ENCODE results near the gene PRSS35.

The PRSS35 gene

GRCh38 chr6:83505356-83505755 is 7.0 kb upstream of the PRSS35 start:
- H3K27me3 ChIP-seq: no peaks in the 10 kb centered on the region
- no peak overlapping the region for H3K4me3 ChIP-seq
- peaks cover 0 to 14% (median 5%) of the 10 kb centered on the region in 11 experiments; a peak in 7 of 22 replicates for H3K9me3 ChIP-seq (replicated peaks in 1 of 11)
- H3K9ac ChIP-seq: no peak overlapping the region
- no peaks in the 10 kb centered on the region for H3K36me3 ChIP-seq
- no peak overlapping the region for H3K27ac ChIP-seq
- H4K20me1 ChIP-seq: no peaks in the 10 kb centered on the region
- peak overlapping the region in 1 of 11 experiments; percentile 31; a peak in 1 of 22 replicates for H3K4me2 ChIP-seq
- H3K4me1 ChIP-seq: peaks cover 0 to 9% (median 0%) of the 10 kb centered on the region in 10 experiments; a peak in 3 of 20 replicates
- TF ChIP-seq Cebpa-rat (IDR thresholded peaks at IDR 0.05): no peak

GRCh38 chr6:83509441-83509840 is 2.9 kb upstream of the PRSS35 start:
- H3K9me3 ChIP-seq (replicated peaks in 1 of 11): no peaks in the 10 kb centered on the region
- no peak overlapping the region for H3K9ac ChIP-seq
- no peaks in the 10 kb centered on the region for H3K36me3 ChIP-seq
- no peak for TF ChIP-seq Cebpa-rat (IDR thresholded peaks at IDR 0.05)
- peaks cover 17 to 29% (median 25%) of the 10 kb centered on the region in 11 experiments for H3K27me3 ChIP-seq
- H4K20me1 ChIP-seq: no peaks in the 10 kb centered on the region
- no peak overlapping the region for H3K4me3 ChIP-seq
- H3K4me2 ChIP-seq: no peak overlapping the region
- H3K27ac ChIP-seq: no peak overlapping the region
- peaks cover 0 to 13% (median 0%) of the 10 kb centered on the region in 10 experiments; a peak in 3 of 20 replicates for H3K4me1 ChIP-seq

DNA sequence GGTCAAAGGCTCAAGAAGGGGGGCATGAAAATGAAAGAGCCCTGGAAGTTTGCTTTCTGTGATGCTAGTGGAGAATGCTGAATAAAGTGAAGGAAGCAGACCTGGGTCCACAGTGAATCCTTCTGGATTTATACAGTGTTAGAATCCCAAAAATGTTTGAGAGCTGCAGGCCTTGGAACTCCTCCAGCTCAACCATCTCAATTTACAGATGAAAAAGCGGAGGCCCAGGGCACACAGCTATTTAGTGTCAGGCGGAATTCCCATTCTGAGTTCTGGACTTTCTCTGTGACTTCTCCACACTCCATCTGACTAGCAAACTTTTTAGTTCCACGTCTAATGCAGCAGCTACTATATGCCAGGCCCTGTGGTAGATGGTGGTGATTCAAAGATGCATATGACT is 1.5 kb upstream of the PRSS35 start:
- no peaks in the 10 kb centered on the region for H3K9me3 ChIP-seq (replicated peaks in 1 of 11)
- H3K27ac ChIP-seq: no peak overlapping the region
- H3K27me3 ChIP-seq: peaks cover 17 to 29% (median 25%) of the 10 kb centered on the region in 11 experiments
- no peak for TF ChIP-seq Cebpa-rat (IDR thresholded peaks at IDR 0.05)
- no peak overlapping the region for H3K4me2 ChIP-seq
- H3K4me1 ChIP-seq: peaks cover 0 to 11% (median 0%) of the 10 kb centered on the region in 10 experiments; a peak in 3 of 20 replicates
- no peaks in the 10 kb centered on the region for H4K20me1 ChIP-seq
- no peak overlapping the region for H3K9ac ChIP-seq
- H3K4me3 ChIP-seq: no peak overlapping the region
- H3K36me3 ChIP-seq: no peaks in the 10 kb centered on the region

- no peak for TF ChIP-seq Cebpa-rat (IDR thresholded peaks at IDR 0.05)
- peaks cover 17 to 29% (median 25%) of the 10 kb centered on the region in 11 experiments for H3K27me3 ChIP-seq
- no peaks in the 10 kb centered on the region for H3K36me3 ChIP-seq
- no peak overlapping the region for H3K27ac ChIP-seq
- peaks cover 0 to 8% (median 0%) of the 10 kb centered on the region in 10 experiments; a peak in 1 of 20 replicates for H3K4me1 ChIP-seq
- H4K20me1 ChIP-seq: no peaks in the 10 kb centered on the region
- H3K4me3 ChIP-seq: no peak overlapping the region
- H3K4me2 ChIP-seq: no peak overlapping the region
- H3K9ac ChIP-seq: no peak overlapping the region
- H3K9me3 ChIP-seq (replicated peaks in 1 of 11): no peaks in the 10 kb centered on the region
Measured at GRCh38 chr6:83511266-83511665, 1.1 kb upstream of the PRSS35 start.

DNA sequence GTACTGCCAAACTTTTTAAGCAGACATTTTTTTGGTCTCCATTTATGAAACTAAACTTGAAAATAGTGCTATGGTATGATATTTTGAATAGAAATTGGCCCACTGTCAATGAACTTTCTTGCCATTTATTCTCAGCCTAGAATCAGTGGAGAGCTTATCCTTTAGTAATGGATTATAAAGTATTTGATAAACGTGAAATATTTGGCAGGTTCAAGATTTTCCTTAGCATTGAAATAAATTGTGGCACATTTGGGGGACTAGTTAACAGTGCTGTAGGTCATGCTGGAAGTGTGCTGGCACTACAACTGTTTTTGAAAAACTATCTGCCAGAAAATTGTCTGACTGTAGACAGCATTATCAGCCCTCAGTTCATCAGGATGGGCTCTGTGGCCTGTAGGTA is 2.1 kb downstream of the PRSS35 start:
- TF ChIP-seq Cebpa-rat (IDR thresholded peaks at IDR 0.05): no peak
- Histone ChIP-seq H3K9me3 (replicated peaks in 1 of 11) (no peaks in the 10 kb centered on the region), H3K9ac (no peak overlapping the region), H3K4me1 (peaks cover 0 to 8% (median 0%) of the 10 kb centered on the region in 10 experiments; a peak in 1 of 20 replicates), H3K4me2 (no peak overlapping the region), H3K36me3 (no peaks in the 10 kb centered on the region), H3K4me3 (no peak overlapping the region), H3K27ac (no peak overlapping the region), H4K20me1 (no peaks in the 10 kb centered on the region), H3K27me3 (peaks cover 17 to 29% (median 25%) of the 10 kb centered on the region in 11 experiments)

DNA sequence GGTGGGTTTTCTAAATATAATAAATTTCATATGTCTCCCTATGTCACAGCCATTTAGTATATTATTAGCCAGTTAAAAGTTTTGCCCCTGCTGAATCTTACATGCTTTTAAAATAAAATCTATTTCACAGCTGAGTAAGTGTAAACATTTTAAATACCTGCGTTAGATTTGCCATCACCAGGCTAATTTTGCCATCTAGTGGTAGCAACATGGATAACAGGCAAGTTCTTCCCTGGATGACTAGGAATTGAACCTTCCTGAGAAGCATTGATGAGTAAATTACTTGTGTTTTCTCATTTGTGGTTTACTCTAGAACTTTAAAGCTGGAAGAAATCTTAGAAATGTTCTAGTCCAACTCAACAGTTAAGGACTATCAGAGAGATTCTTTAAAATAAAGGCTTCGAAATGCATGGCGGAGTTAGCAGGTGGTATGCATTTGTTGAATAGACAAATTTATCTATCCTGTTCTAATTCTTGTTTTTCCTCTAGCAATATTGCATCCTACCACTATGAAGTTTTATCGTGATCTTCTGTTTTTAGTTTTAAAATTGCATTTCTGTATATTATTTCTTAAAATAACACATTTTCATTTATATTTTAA is 2.6 kb downstream of the PRSS35 start:
- Histone ChIP-seq H3K27ac (no peak overlapping the region), H3K4me1 (peaks cover 0 to 8% (median 0%) of the 10 kb centered on the region in 10 experiments; a peak in 1 of 20 replicates), H4K20me1 (no peaks in the 10 kb centered on the region), H3K27me3 (peaks cover 17 to 29% (median 25%) of the 10 kb centered on the region in 11 experiments), H3K9ac (no peak overlapping the region), H3K9me3 (replicated peaks in 1 of 11) (no peaks in the 10 kb centered on the region), H3K4me2 (no peak overlapping the region), H3K4me3 (no peak overlapping the region), H3K36me3 (no peaks in the 10 kb centered on the region)
- TF ChIP-seq Cebpa-rat (IDR thresholded peaks at IDR 0.05): no peak

GRCh38 chr6:83517500-83517899 is 5.2 kb downstream of the PRSS35 start:
- no peak overlapping the region for H3K4me2 ChIP-seq

DNA sequence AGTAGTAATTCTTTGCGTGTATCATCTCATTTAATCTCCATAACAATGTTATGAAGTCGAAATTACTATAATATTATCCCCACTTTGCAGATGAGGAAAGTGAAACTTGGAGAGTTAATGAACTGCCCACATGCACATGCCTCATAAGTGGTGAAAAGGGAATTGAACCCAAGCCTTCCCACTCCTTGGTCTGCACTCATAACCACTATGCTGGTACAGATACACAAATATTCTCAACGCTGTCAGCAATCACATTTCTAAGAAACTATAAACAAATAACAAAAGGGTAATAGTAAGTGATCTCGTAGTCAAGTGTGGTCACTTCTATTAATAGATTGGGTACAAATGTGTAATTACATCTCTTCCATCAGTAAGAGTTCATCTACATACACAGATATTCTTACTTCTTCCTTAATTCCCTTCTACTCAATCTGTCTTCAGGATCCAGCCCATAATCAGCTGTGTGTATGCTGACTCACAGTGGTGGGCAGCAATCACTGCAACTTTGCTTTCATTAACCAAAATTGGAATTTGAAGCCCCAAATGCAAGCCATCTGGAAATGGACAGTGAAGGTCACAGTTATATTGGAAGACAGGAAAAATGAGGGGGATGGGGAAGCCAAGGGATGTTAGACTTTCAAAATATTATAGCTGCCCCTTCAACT is 6.6 kb downstream of the PRSS35 start:
- no peak overlapping the region for H3K4me3 ChIP-seq
- no peak overlapping the region for H3K9ac ChIP-seq
- H3K27ac ChIP-seq: no peak overlapping the region
- no peaks in the 10 kb centered on the region for H3K36me3 ChIP-seq
- TF ChIP-seq Cebpa-rat (IDR thresholded peaks at IDR 0.05): no peak
- H4K20me1 ChIP-seq: no peaks in the 10 kb centered on the region
- H3K9me3 ChIP-seq (replicated peaks in 1 of 11): no peaks in the 10 kb centered on the region
- no peak overlapping the region for H3K4me2 ChIP-seq
- H3K27me3 ChIP-seq: no peaks in the 10 kb centered on the region
- peaks cover 0 to 8% (median 0%) of the 10 kb centered on the region in 10 experiments; a peak in 1 of 20 replicates for H3K4me1 ChIP-seq

More at GRCh38 chr6:83517500-83517899, 5.2 kb downstream of the PRSS35 start:
- Histone ChIP-seq H3K27me3 (peaks cover 8 to 13% (median 12%) of the 10 kb centered on the region in 11 experiments), H4K20me1 (no peaks in the 10 kb centered on the region), H3K4me1 (peaks cover 0 to 8% (median 0%) of the 10 kb centered on the region in 10 experiments; a peak in 1 of 20 replicates), H3K4me3 (no peak overlapping the region), H3K9me3 (replicated peaks in 1 of 11) (no peaks in the 10 kb centered on the region), H3K27ac (no peak overlapping the region), H3K9ac (no peak overlapping the region), H3K36me3 (no peaks in the 10 kb centered on the region)
- TF ChIP-seq Cebpa-rat (IDR thresholded peaks at IDR 0.05): no peak

- Histone ChIP-seq H3K9ac (no peak overlapping the region), H3K36me3 (no peaks in the 10 kb centered on the region), H3K9me3 (replicated peaks in 1 of 11) (no peaks in the 10 kb centered on the region), H3K4me2 (no peak overlapping the region), H3K4me3 (no peak overlapping the region), H3K27ac (no peak overlapping the region), H3K27me3 (no peaks in the 10 kb centered on the region), H4K20me1 (no peaks in the 10 kb centered on the region), H3K4me1 (no peaks in the 10 kb centered on the region)
- no peak for TF ChIP-seq Cebpa-rat (IDR thresholded peaks at IDR 0.05)
Measured at GRCh38 chr6:83536034-83536646, 23.8 kb downstream of the PRSS35 start.
